Central memory CD8-positive, alpha-beta T cell (primary cell): ENCODE results near the gene CFAP157.

Experiments used
- ATAC-seq: fragments of 150-1000 bp; cut with Tn5 transposase; replicated peaks from 2 replicates; pipeline ENCODE4 v1.10.0; 2022; ENCODE audit warnings: mild to moderate bottlenecking, moderate FRiP score, moderate number of reproducible peaks; ENCODE audit not compliant: poor library complexity, severe bottlenecking; ENCODE audit errors: extremely low read depth
- DNase-seq, 2 donors: peaks; one replicate each; pipeline ENCODE4 v3.0.0; 2021; ENCODE audit warnings: low spot score in 2 of 2
- H3K27ac Mint-ChIP-seq: one replicate; pipeline ENCODE4 v1.8.0; 2022; ENCODE audit warnings: low read depth, mild to moderate bottlenecking, moderate library complexity, mixed read lengths
- H3K27me3 Mint-ChIP-seq: one replicate; pipeline ENCODE4 v1.8.0; 2022; ENCODE audit warnings: mixed read lengths
- H3K36me3 Mint-ChIP-seq: one replicate; pipeline ENCODE4 v1.8.0; 2022; ENCODE audit warnings: mild to moderate bottlenecking, moderate library complexity, mixed read lengths; ENCODE audit not compliant: insufficient read depth
- H3K4me1 Mint-ChIP-seq: one replicate; pipeline ENCODE4 v1.8.0; 2022; ENCODE audit warnings: mixed read lengths
- H3K4me3 Mint-ChIP-seq: one replicate; pipeline ENCODE4 v1.8.0; 2022; ENCODE audit warnings: mild to moderate bottlenecking, moderate library complexity, mixed read lengths
- H3K9me3 Mint-ChIP-seq: one replicate; pipeline ENCODE4 v1.8.0; 2022; ENCODE audit warnings: mixed read lengths

The CFAP157 gene

GRCh38 chr9:127723013-127723412, 16.2 kb downstream of the CFAP157 start:
- peak overlapping the region; percentile 18 for H3K4me3 Mint-ChIP-seq
- no peaks in the 10 kb centered on the region for H3K9me3 Mint-ChIP-seq
- no peak for DNase-seq
- peaks cover 27% of the 10 kb centered on the region for H3K4me1 Mint-ChIP-seq
- H3K36me3 Mint-ChIP-seq = peaks cover 13% of the 10 kb centered on the region
- no peak overlapping the region for H3K27ac Mint-ChIP-seq
- ATAC-seq = no peak
- no peaks in the 10 kb centered on the region for H3K27me3 Mint-ChIP-seq

DNA sequence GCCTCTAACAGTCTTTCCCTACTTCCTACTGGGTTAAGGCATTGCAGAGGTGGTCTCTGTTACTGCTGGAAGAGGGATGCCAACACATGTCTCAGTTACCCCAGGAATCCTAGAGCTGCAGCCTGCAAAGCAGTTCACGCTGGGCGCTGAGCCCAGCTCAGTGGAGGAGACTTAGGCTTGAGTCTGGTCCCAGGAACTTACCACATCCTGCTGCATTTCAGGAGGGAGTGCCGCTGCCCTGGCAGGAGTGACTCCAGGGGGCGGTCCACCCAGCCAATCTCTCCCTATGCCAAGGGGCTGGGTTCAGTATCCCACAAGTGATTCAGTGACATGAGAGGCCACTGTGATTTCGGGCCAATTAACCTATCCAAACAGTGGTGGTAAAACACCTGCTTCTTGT, 16.7 kb downstream of the CFAP157 start:
- Mint-ChIP-seq H3K4me3 (peak overlapping the region; percentile 18), H3K9me3 (no peaks in the 10 kb centered on the region), H3K27ac (no peak overlapping the region), H3K36me3 (peaks cover 13% of the 10 kb centered on the region), H3K27me3 (no peaks in the 10 kb centered on the region), H3K4me1 (peaks cover 27% of the 10 kb centered on the region)
- DNase-seq = no peak
- no peak for ATAC-seq

- Mint-ChIP-seq H3K36me3 (peaks cover 13% of the 10 kb centered on the region), H3K9me3 (no peaks in the 10 kb centered on the region), H3K4me1 (peaks cover 27% of the 10 kb centered on the region), H3K27me3 (no peaks in the 10 kb centered on the region), H3K4me3 (no peak overlapping the region), H3K27ac (no peak overlapping the region)
- no peak for ATAC-seq
- no peak for DNase-seq
Observed at GRCh38 chr9:127724012-127724411, 17.2 kb downstream of the CFAP157 start.

GRCh38 chr9:127726871-127727270, 20.1 kb downstream of the CFAP157 start:
- no peak overlapping the region for H3K27ac Mint-ChIP-seq
- no peak overlapping the region for H3K4me3 Mint-ChIP-seq
- H3K4me1 Mint-ChIP-seq = no peaks in the 10 kb centered on the region
- H3K27me3 Mint-ChIP-seq = no peaks in the 10 kb centered on the region
- DNase-seq (no peak), ATAC-seq (no peak)
- no peaks in the 10 kb centered on the region for H3K9me3 Mint-ChIP-seq
- peaks cover 8% of the 10 kb centered on the region for H3K36me3 Mint-ChIP-seq

DNA sequence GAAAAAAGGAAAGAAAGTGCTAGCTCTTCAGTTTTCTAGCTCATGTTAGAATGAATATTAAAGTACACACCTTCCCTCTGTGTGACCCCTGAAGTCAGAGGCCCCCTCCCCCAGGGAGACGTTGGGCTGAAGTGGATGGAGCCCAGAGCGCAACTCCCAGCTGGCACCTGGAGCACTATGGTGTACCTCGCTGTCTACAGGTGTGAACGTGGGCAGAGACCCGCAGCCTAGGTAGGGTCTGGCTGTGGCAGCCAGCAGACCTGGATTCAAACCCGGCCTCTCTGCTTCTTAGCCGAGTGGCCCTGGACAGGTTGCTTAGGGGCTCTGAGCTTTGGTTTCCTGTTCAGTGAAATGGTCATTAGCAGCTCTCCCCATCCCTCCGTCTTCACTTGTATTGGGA, 22.0 kb downstream of the CFAP157 start:
- Mint-ChIP-seq H3K9me3 (no peaks in the 10 kb centered on the region), H3K36me3 (peaks cover 10% of the 10 kb centered on the region), H3K27ac (no peak overlapping the region), H3K4me1 (peaks cover 4% of the 10 kb centered on the region), H3K27me3 (no peaks in the 10 kb centered on the region), H3K4me3 (no peak overlapping the region)
- ATAC-seq (no peak), DNase-seq (no peak)

GRCh38 chr9:127729522-127730256, 22.9 kb downstream of the CFAP157 start:
- no peak for DNase-seq
- Mint-ChIP-seq H3K9me3 (no peaks in the 10 kb centered on the region), H3K27me3 (no peaks in the 10 kb centered on the region), H3K4me1 (peaks cover 8% of the 10 kb centered on the region), H3K36me3 (peaks cover 10% of the 10 kb centered on the region), H3K27ac (peak overlapping the region; percentile 29), H3K4me3 (no peak overlapping the region)
- ATAC-seq = no peak

DNA sequence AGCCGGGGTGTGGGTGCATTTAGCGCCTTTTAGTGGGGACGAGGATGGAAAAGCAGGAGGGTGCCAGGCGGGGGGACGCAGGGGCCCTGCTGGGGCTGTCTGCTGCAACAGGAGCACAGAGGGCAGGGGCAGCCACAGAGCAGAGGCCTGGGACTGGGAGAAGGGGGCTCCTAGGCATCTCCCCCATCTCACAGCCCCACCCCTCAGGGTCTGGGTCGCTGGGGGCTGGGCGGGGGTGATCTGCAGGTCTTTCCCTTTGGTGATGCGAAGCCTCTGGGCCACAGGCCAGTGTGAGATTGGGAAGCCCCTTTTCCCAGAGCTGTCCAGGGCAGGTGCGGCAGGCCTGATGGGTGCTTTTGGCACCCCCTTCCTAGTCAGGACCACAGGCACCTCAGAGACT, 23.5 kb downstream of the CFAP157 start:
- H3K9me3 Mint-ChIP-seq = no peaks in the 10 kb centered on the region
- no peaks in the 10 kb centered on the region for H3K27me3 Mint-ChIP-seq
- peaks cover 8% of the 10 kb centered on the region for H3K4me1 Mint-ChIP-seq
- ATAC-seq = no peak
- H3K4me3 Mint-ChIP-seq = no peak overlapping the region
- H3K27ac Mint-ChIP-seq = peak overlapping the region; percentile 29
- no peak for DNase-seq
- peaks cover 11% of the 10 kb centered on the region for H3K36me3 Mint-ChIP-seq

- Mint-ChIP-seq H3K4me3 (no peak overlapping the region), H3K27ac (no peak overlapping the region), H3K4me1 (peaks cover 8% of the 10 kb centered on the region), H3K9me3 (no peaks in the 10 kb centered on the region), H3K27me3 (no peaks in the 10 kb centered on the region), H3K36me3 (peaks cover 12% of the 10 kb centered on the region)
- ATAC-seq = no peak
- no peak for DNase-seq
Observed at GRCh38 chr9:127730799-127731410, 24.1 kb downstream of the CFAP157 start.

GRCh38 chr9:127731938-127732337, 25.1 kb downstream of the CFAP157 start:
- peaks cover 8% of the 10 kb centered on the region for H3K4me1 Mint-ChIP-seq
- H3K27me3 Mint-ChIP-seq = no peaks in the 10 kb centered on the region
- H3K9me3 Mint-ChIP-seq = no peaks in the 10 kb centered on the region
- H3K4me3 Mint-ChIP-seq = no peak overlapping the region
- no peak overlapping the region for H3K27ac Mint-ChIP-seq
- DNase-seq (no peak), ATAC-seq (no peak)
- peaks cover 13% of the 10 kb centered on the region for H3K36me3 Mint-ChIP-seq

DNA sequence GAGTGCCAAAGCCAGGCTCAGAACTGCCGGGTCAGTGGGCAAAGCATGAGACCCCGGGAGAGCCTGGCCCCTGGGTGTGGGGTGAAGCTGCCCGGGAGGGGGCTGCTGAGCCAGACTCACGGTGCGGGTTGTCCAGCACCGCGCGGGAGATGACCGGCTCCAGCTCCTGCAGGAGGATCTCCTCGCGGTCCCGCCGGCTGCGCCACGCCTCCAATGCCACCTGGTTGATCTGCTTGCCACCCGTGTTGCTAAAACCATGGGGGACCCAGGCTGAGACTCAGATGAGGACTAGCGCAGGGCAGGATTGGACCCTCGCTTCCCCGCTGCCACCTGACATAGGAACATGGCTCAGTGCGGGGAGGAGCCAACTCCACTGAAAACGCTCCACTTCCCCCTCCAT, 25.7 kb downstream of the CFAP157 start:
- no peak overlapping the region for H3K27ac Mint-ChIP-seq

GRCh38 chr9:127733614-127734013, 26.8 kb downstream of the CFAP157 start:
- H3K36me3 Mint-ChIP-seq = peaks cover 16% of the 10 kb centered on the region
- H3K27ac Mint-ChIP-seq = peak overlapping the region; percentile 68
- H3K27me3 Mint-ChIP-seq = no peaks in the 10 kb centered on the region
- H3K4me3 Mint-ChIP-seq = peak overlapping the region; percentile 77
- no peaks in the 10 kb centered on the region for H3K9me3 Mint-ChIP-seq
- DNase-seq (no peak), ATAC-seq (no peak)
- H3K4me1 Mint-ChIP-seq = peaks cover 8% of the 10 kb centered on the region

More for the DNA sequence above, 25.7 kb downstream of the CFAP157 start:
- Mint-ChIP-seq H3K27me3 (no peaks in the 10 kb centered on the region), H3K36me3 (peaks cover 11% of the 10 kb centered on the region), H3K4me1 (peaks cover 8% of the 10 kb centered on the region), H3K4me3 (no peak overlapping the region), H3K9me3 (no peaks in the 10 kb centered on the region)
- no peak for DNase-seq
- no peak for ATAC-seq

DNA sequence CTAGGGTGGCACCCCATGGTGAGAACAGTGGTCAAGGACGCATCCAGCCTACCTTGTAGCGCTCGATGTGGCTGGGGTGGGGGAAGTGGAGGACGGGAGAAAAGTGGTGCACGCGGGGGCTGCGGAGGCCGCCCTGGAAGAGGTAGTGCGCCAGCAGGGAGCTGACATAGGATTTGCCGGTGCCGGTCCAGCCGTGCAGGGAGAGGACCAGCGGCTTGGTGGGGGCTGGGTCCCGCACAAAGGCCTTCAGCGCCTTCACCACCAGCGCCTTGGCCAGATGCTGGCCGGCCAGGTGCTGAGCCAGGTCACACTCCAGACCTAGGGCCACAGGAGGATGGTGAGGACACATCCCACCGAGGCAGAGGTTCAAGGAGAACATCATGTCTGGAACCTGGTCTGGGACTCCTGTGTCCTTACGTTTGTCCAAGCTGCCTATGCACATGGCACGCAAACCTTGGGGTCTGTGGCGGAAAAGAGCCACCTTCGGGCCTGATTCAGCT, 27.5 kb downstream of the CFAP157 start:
- Mint-ChIP-seq H3K4me1 (peaks cover 8% of the 10 kb centered on the region), H3K27ac (peak overlapping the region; percentile 68), H3K36me3 (peaks cover 20% of the 10 kb centered on the region), H3K27me3 (no peaks in the 10 kb centered on the region), H3K4me3 (peak overlapping the region; percentile 77), H3K9me3 (no peaks in the 10 kb centered on the region)
- DNase-seq = no peak
- ATAC-seq = no peak
